Activated gamma-delta T cell (primary cell): ENCODE results near the gene ZSWIM1.
"Not testable (repeated sequence)": the region's sequence is repeated elsewhere in the genome, so short reads cannot be mapped to it uniquely, and the experiment has no call there.

ENCODE experiments used
- DNase-seq: peaks from one replicate; lab custom pipeline; 2025; lab: John Stamatoyannopoulos, UW

The ZSWIM1 gene

DNA sequence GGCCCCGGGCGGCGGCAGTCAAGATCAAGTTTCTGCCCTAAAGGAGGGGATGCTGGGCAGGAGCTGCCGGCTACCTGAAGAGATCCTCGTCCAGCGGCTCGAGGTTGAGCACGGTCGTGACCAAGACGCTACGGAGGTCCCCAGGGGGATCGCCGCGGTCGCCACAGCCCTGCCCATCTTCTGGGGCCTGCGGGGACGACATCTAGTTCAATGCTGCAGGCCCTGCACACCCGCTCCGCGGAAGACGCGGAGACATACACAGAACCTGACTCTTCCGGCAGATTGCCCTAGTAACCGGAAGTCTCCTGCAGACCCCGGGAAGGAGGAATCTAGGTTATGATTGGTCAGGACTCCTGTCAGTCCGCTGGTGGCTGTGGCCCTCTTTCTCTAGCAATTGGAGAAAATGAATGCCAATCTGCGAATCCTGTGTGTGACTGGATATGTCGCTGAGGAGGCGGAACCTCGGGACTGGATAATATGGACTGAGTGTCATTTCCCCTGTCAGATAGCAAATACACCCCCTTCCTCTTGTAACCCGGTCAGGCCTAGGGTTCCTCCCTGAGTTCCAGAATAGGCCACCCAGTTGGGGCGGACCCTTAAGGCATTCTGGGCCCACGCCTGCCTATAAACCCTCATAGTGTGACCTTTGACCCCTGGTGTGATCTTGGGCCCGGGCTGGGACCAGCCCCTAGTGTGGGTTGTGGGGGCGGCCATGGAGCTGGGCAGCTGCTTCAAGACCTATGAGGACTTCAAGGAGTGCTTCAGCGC, 23.7 kb upstream of the ZSWIM1 start, which contains the start of the genes ACOT8 and ZSWIM3:
Gene ACOT8 (minus strand): TSS at position 279 of the 768 bp plus-strand sequence. CDS start 77 bp downstream, at position 202.
Gene ZSWIM3 (plus strand): TSS at position 501 of the 768 bp plus-strand sequence. CDS start 212 bp downstream, at position 713.
- DNase-seq: no peak

DNA sequence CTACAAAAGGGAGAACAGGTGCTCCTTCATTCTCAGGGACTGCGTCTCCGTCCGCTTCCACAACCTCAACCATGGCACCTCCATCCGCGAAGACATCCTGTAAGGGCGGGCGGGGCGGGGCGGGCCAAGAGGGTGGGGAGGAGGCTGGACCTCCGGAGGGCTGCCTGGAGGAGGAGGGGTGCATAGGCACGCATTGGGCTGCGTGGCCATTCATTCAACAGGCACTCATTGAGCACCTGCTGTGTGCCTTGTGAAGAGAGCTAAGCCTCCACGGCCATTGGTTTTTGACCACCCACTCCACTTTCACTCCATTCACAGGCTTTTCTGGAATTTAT, 23.2 kb upstream of the ZSWIM1 start:
- DNase-seq: no peak

DNA sequence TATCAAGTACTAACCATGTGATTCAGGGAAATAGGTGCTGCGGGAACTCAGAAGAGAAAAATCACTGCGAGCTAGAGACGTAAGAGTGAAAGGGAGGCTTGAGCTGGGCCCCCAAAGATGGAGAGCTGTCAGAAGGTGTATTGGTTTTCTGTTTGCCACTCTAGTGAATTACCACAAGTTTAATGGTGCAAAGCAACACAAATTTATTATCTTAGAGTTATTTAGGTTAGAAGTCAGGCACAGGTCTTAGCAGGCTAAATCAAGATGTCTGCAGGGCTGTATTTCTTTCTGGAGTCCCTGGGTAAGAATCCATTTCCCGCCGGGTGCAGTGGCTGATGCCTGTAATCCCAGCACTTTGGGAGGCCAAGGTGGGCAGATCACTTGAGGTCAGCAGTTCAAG, 21.1 kb upstream of the ZSWIM1 start:
- no peak for DNase-seq

DNA sequence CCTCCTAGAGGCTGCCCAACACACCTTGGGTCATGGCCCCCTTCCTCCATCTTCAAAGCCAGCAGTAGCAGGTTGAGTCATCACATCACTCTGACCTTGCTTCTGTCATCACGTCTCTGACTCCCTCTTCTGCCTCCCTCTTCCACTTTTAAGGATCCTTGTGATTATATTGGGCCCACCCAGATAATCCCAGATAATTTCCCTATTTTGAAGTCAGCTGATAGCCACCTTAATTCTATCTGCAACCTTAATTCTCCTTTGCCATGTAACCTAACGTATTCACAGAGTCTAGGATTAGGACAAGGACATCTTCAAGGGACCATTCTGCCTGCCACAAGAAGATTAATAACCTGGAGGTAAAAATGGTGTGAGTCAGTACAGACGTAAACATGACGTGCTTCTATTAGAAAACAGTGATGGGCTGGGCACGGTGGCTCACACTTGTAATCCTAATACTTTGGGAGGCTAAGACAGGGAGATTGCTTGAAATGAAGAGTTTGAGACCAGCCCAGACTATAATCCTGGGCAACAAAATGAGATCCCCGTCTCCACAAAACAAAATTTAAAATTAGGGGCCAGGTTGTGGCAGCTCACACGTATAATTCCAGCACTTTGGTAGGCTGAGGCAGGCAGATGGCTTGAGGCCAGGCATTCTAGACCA, 20.3 kb upstream of the ZSWIM1 start:
- DNase-seq: no peak

DNA sequence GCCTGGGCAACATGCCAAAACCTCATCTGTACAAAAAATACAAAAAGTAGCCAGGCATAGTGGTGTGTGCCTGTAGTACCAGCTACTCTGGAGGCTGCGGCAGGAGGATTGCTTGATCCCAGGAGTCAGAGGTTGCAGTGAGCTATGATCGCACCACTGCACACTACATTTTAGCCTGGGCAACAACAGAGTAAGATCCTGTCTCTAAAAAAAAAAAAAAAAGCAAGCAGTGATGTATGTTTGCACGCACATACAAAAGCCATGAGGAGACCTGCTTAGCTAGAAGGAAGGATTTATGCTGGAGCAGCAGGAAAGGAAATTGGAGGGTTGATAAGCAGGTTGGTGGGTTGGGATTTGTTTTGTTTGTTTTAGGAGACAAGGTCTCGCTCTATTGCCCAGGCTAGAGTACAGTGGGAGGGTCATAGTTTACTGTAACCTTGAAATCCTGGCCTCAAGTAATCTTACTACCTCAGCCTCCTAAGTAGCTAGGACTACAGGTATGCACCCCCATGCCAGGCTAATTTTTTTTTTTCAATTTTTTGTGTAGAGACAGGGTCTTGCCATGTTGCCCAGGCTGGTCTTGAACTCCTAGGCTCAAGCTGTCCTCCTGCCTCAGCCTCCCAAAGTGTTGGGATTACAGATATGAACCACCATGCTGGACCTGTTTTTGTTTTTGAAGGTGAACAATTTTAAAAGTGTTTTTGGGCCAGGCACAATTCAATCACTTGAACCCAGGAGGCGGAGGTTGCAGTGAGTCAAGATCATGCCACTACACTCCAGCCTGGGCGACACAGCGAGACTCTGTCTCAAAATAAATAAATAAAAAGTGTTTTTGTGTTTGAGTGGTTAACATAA, 19.6 kb upstream of the ZSWIM1 start:
- no peak for DNase-seq

DNA sequence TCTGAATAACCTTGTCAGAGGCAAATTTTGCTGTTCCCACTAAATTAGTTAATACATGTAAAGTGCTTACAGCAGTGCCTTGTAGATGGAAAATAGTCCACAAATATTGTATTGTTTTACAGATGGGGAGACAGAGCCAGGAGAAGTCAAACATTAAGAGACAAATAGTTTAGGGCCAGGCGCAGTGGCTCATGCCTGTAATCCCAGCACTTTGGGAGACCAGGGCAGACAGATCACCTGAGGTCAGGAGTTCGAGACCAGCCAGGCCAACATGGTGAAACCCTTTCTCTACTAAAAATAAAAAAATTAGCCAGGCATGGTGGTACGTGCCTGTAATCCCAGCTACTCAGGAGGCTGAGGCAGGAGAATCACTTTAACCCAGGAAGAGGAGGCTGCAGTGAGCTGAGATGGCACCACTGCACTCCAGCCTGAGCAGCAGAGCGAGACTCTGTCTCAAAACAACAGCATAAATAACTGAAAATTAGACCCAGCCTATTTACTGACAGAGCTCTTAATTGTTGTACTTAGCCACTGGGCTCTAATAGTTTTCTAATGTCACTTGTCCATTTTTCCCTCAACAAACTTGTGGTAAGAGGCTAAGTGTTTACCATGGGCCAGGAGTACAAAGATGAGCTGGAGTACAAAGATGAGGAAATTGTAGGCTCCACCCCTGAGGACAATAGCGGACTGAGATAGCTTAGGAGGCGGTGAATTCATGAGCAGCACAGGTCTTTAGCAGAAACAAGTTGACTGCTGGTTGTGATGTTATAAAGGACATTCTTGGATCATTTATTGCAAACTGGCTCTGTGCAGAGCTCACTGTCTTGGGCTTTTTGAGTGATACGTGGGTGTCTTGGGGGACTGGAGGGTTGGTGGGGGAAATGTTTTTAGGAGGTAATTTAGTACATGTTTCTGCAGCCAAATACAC, 17.2 kb upstream of the ZSWIM1 start:
- no peak for DNase-seq

DNA sequence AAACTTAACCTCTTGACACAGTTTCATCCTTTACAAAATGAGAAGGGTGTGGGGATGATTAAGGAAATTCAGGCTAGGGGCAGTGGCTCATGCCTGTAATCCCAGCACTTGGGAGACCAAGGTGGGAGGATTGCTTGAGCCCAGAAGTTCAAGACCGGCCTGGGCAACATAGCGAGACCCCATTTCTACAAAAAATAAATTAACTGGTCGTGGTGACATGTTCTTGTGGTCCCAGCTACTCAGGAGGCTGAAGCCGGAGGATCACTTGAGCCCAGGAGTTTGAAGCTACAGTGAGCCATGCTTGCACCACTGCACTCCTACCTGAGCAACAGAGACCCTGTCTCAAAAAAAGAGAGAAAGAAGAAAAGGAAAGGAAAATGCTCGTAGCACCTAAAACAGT, 14.6 kb upstream of the ZSWIM1 start:
- no peak for DNase-seq

DNA sequence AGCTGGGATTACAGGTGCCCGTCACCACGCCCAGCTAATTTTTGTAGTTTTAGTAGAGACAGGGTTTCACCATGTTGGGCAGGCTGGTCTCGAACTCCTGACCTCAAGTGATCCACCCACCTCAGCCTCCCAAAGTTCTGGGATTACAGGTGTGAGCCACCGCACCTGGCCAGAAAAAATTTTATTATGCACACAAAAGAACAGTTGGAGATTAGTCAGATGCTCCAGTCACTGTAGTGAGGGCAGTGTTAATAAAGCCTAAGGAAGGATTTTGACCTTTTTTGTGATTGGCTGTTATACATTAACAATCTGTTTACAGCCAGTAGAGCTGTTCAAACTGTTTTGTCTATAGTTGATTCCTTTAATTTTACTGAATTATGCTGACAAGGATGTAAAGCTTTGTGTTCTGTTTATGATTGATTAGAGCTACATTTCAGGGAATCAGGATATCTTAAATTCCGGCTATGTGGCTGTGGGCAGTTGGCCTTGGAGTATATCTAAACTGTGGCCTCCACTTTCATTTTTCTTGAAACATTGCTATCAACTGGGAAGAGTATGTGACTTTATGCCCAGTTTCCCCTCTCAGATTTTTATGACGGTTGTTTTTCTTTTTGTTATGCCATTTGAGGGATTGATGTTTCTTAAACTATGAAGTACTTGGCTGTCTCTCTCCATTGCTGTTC, 13.8 kb upstream of the ZSWIM1 start:
- DNase-seq: no peak

DNA sequence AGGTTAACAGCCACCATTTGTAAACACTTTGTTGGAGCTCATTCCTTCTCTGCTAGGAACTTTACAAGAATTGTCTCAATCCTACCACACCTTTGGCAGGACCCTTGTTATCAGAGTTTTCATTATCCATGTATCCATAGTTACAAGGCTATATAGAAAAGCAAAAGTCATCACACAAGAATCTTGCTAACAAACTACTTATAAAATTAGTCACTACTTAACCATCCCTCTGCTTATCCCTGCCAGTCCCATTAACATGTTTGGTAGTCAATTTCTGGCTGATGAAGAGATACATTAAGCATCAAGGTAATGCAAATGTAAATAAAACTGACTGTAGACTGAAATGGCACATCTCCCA, 13.2 kb upstream of the ZSWIM1 start:
- DNase-seq: no peak

DNA sequence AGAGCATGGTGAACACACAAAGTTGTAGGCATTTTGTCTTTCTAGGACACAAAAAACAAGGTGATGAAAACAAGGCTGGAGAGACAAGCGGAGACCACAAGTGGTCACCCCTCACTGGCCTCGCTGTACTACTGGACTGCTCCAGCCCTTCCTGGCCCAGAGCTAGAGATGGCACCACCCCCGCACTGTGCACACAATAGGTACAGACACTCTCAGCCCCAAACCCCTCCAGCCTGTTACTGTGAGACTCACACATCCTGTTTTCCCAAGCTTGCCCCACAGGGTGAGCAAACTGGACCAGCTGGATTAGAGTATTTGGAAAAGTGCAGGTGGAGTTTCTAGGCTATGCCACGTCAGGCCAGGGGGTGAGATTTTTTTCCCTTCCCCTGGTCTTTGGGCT, 8.4 kb upstream of the ZSWIM1 start:
- DNase-seq: no peak

DNA sequence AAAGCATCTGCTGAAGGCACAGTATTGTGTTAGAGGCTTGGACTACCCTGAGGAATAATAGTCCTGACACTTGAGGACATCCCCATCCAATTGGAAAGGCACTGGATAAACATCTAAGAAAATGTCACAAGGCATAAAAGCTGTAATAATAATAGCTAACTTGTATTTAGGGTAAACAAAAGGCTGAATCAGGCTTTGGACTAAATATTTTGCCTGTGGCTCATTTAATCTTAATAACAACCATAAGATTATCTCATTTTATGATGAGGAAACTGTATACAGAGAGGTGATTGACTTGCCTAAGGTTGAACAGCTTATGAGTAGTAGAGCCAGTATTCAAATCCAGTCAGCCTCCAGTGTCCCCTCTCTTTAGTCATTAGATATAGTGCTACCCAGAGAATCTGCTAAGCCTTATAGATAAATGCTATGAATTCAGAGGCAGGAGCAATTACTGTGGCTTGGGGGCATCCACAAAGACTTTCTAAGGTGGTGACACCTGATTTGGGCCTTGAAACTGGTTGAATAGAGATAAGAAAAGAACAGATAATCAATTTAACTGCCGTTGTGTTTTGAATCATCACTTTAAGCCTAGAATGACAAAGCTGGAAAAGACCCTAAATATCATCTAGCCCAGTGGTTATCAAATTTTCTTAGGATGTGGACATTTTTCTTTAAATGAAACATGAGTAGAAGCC, 7.5 kb upstream of the ZSWIM1 start:
- no peak for DNase-seq

DNA sequence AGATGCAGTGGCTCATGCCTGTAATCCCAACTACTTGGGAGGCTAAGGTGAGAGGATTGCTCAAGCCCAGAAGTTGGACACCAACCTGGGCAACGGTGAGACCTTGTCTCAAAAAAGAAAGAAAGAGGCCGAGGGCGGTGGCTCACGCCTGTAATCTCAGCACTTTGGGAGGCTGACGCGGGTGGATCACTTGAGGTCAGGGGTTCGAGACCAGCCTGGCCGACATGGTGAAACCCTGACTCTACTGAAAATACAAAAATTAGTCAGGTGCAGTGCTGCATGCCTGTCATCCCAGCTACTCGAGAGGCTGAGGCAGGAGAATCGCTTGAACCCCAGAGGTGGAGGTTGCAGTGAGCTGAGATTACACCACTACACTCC, 6.9 kb upstream of the ZSWIM1 start:
- DNase-seq: not testable (repeated sequence)

DNA sequence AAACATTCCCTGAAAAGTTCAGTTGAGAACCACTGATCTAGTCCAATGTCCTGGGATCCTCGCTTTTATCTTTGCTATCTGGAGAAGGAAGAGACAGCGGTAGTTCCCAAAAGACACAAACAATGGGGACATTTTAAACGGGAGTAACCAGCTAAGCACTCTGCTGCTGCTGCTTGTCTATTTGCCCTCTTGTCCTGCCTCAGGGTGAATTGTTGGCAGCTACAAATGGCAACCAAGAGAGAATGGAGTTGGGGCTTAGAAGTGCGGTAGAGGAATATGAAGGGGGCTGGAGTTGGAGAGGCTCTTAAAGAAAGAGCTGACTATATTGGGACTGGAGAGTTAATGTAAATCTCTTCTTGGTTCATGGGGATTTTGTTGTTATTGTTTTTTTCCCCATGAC, 6.5 kb upstream of the ZSWIM1 start:
- no peak for DNase-seq

DNA sequence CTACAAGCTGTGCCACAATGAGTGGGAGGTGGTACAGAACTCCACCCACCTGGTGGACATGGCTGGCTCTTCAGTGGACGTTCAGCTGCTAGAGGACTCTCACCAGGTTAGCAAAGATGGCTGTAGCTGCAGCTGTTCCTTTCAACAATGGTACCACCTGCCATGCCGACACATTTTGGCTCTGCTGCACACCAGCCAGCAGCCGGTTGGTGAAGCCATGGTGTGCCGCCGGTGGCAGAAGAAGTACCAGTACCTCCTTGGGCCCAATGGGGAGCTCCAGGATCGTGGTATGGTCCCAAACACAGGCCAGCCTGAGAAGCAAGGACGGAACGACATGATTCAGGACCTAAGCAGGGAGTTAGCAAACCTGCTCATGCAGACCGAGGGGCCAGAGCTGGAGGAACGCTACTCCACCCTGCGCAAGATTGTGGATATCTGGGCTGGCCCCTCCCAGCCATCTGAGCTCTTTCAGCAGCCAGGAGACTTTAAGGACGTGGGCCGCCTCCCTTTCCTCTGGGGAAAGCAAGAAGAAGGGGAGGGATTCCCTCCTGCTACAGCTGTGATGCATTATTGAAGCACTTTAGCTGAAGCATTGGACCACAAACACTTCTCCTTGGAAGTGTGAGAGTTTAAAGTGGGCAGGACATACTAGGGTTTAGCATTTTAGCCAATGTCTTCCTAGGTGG, 2.8 kb upstream of the ZSWIM1 start:
- DNase-seq: no peak

DNA sequence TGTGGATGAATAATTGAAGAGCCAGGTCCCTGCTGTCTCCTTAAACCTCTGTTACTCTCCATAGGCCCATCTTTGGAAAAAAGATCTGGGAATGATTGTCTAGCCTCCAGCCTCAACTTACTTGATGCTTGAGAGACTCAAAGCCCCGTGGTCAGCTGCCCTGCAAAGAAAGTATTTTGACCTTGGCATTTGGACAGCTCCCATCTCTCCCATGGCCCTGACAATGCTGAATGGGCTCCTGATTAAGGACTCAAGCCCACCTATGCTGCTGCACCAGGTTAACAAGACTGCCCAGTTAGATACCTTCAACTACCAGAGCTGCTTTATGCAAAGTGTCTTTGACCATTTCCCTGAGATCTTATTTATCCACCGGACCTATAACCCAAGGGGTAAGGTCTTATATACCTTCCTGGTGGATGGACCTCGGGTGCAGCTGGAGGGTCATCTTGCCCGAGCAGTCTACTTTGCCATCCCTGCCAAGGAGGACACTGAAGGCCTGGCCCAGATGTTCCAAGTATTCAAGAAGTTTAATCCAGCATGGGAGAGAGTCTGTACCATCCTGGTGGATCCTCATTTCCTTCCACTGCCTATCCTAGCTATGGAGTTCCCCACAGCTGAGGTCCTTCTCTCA, 1.6 kb downstream of the ZSWIM1 start:
- no peak for DNase-seq

DNA sequence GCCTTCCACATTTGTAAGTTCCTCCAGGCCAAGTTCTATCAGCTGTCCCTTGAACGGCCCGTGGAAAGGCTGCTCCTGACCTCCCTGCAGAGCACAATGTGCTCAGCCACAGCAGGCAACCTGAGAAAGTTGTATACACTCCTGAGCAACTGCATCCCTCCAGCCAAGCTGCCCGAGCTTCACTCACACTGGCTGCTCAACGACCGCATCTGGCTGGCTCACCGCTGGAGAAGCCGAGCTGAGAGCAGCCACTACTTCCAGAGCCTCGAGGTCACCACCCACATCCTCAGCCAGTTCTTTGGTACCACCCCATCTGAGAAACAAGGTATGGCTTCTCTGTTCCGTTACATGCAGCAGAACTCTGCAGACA, 2.1 kb downstream of the ZSWIM1 start:
- no peak for DNase-seq

DNA sequence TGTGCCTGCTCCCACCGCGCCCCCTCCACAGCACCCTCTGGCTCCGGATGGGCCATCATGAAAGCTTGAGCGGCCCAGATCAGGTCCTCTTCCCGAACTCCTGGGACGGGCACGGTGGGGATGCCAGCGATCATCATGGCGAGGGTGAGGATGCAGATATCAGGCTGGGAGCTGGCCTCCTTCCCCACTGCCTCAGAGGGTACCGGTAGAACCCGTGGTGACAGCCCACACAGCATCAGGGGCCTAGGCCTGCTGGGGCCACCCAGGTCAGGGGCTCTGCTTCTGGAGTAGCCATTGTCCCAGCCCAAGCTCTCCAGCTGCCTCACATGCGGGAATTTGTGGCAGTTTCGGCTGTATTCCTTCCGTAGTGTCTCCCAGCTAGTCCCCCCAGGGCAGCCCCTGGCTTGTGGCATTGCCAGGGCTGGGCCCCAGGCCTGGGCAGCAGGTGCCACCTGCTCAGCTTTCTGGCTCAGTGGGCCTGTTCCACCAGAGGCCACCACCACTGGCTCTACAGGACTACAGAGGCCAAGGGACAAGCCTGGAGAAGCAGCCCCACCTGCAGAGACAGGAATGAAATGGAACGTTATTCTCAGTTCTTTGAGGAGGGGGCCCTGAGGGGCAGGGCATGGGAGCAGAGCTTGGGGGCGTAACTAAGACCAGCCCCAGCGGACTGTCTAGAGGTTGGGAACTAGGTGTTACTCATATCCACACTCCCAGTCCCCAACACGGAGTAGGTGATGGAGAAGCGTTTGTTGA, 5.7 kb downstream of the ZSWIM1 start:
- DNase-seq: no peak

DNA sequence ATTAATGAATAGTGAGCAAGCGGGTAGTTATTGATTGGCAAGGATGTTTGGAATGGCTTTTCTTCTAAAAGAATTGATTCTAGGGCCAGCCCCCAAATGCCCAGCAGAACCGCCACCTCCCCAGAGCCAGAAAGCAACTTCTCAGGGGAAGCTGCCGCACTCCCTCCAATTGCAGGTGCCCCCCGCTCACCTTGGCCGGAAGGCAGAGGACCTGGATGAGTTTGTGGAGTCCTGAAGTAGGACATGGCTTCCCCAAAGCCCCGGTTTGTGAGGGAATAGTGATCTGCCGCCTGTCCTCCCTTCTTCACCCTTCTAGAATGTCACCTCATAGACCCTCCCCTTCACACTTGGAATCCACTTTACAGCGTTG, 6.3 kb downstream of the ZSWIM1 start, which contains the start of gene SPATA25:
Gene SPATA25 (minus strand): TSS at position 277 of the 370 bp plus-strand sequence. CDS start 32 bp downstream, at position 245.
- DNase-seq: no peak

DNA sequence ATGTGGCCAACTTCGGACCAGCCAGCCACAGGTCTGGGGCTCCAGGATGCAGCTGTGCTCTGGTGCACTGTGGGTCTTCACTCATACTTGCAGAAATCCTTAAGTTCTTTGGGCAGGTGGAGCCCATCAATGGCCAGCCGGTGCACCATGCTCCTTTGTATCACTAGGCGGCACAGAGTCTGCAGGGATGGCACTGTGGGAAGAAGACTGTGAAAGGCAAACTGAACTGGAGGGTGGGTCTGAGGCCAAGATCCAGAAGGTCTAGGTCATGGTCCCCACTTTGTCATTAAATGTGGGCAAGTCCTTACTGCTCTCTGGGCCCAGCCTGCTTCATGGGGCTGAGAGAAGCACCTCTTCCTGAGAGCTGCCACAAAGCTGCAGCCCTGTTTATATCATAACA, 7.7 kb downstream of the ZSWIM1 start:
- no peak for DNase-seq
